GM12801 (cell line): ENCODE data around the gene SOHLH2.

Source experiments
- TF ChIP-seq, protein P1 (sequence below): IDR thresholded peaks from one replicate; pipeline ENCODE4 v1.5.1; 2011; ENCODE audit warnings: control low read depth; ENCODE audit not compliant: insufficient read length; ENCODE audit errors: extremely low read depth

SOHLH2 gene

GRCh38 chr13:36214163-36214921 is at the start of gene SOHLH2:
TSS of gene SOHLH2 (minus strand) at chr13:36214556. CDS start at chr13:36214526, 30 bp downstream.
- TF ChIP-seq, protein P1, sequence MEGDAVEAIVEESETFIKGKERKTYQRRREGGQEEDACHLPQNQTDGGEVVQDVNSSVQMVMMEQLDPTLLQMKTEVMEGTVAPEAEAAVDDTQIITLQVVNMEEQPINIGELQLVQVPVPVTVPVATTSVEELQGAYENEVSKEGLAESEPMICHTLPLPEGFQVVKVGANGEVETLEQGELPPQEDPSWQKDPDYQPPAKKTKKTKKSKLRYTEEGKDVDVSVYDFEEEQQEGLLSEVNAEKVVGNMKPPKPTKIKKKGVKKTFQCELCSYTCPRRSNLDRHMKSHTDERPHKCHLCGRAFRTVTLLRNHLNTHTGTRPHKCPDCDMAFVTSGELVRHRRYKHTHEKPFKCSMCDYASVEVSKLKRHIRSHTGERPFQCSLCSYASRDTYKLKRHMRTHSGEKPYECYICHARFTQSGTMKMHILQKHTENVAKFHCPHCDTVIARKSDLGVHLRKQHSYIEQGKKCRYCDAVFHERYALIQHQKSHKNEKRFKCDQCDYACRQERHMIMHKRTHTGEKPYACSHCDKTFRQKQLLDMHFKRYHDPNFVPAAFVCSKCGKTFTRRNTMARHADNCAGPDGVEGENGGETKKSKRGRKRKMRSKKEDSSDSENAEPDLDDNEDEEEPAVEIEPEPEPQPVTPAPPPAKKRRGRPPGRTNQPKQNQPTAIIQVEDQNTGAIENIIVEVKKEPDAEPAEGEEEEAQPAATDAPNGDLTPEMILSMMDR, result no peak

DNA sequence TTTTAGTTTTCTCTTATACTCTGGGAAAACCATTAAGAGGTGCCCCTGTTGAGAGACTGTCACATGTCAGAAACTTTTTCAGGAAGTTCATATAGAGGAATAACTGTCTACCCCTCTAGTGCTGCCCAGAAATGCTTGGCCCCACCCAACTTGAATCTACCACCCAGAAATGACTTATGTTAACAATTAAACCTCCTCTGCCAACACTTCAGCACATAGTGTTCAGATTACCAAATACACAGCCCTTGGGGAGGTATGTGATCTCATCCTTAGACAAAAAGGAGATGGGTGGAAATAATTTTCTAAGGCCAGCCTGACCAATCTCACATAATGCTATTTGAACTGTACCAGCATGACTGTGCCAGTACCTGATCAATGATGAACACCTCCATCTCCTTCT is 47.6 kb upstream of the SOHLH2 start:
- TF ChIP-seq, protein P1, result no peak

- TF ChIP-seq, protein P1, result no peak
Observed at GRCh38 chr13:36261011-36261410, 46.7 kb upstream of the SOHLH2 start.

DNA sequence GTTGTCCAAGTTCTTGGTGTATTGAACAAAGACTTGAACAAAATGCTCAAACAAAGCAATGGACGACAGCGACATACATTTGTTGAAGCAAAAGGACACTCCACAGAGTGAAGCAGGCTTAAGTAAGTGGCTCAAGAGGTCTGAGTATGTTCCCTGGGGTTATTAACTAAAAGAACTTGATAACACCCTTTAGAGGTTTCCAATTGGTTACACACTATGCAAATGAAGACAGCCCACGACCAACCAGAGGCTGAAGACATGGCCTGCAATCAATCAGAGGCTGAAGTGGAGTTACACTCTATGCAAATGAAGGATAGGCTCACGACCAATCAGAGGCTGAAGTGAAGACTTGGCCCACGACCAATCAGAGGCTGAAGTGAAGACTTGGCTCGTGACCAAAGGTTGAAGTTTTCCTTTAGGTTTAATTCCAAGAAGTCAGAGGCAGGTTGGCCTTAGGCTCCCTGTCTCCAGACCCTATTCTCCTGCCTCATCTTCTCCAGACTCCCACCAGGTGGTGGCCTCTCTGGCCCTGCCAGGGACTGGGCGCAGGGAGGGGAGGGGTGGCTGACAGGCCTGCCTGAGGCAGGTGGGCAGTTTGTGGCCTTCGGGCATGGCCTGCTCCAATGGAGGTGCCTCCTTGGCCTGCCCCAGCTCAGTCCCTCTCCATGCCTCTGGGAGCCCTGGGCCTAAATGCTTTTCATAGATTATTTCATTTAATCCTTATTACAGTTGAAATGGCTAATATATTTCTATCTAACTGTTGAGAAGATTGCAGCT is 45.2 kb upstream of the SOHLH2 start:
- TF ChIP-seq, protein P1, result no peak

- TF ChIP-seq, protein P1, result no peak
Observed at GRCh38 chr13:36258831-36259230, 44.5 kb upstream of the SOHLH2 start.

GRCh38 chr13:36251526-36251925 is 37.2 kb upstream of the SOHLH2 start:
- TF ChIP-seq, protein P1, result no peak

DNA sequence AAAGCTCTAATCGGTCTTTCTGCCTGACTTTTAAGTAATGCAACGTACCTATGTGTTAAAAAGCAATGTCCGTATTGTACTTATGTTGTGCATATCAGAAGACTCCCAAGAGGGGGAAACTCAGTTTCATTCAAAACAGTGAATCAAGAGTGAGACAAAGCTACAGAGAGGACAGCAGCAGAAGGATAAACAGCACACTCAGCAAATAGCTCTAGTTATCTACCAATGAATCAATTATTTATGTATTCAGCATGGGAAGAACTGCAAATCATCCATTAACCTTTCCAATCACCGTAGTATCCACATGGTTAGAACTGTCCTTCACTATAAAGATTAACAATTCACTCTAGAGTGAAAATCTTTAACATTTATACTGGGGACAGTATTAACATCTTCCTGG is 36.7 kb upstream of the SOHLH2 start:
- TF ChIP-seq, protein P1, result no peak
